ENCODE data around the gene MAPK4.

- no peak for TF ChIP-seq CTCF (conservative IDR thresholded peaks at IDR 0.05; ENCODE audit: low read length)
- no peak for TF ChIP-seq EZH2phosphoT487 (IDR thresholded peaks at IDR 0.05; ENCODE audit: borderline replicate concordance)
These were observed 169.5 kb downstream of the MAPK4 start for GRCh38 chr18:50729376-50729775.
